ENCODE results near the gene NISCH.

Gene NISCH

GRCh38 chr3:52521881-52522650 lies 66.7 kb downstream of the NISCH start:
- no peaks in the 10 kb centered on the region for H3K79me2 ChIP-seq (ENCODE audit: insufficient read depth, low read length)
- H3F3A ChIP-seq (ENCODE audit: insufficient read depth): no peaks in the 10 kb centered on the region
- H2AFZ ChIP-seq (ENCODE audit: low read depth, low read length, severe bottlenecking): no peak overlapping the region
- no peak for TF ChIP-seq EZH2phosphoT487 (conservative IDR thresholded peaks at IDR 0.05; ENCODE audit: low read length)
- TF ChIP-seq, protein P1, sequence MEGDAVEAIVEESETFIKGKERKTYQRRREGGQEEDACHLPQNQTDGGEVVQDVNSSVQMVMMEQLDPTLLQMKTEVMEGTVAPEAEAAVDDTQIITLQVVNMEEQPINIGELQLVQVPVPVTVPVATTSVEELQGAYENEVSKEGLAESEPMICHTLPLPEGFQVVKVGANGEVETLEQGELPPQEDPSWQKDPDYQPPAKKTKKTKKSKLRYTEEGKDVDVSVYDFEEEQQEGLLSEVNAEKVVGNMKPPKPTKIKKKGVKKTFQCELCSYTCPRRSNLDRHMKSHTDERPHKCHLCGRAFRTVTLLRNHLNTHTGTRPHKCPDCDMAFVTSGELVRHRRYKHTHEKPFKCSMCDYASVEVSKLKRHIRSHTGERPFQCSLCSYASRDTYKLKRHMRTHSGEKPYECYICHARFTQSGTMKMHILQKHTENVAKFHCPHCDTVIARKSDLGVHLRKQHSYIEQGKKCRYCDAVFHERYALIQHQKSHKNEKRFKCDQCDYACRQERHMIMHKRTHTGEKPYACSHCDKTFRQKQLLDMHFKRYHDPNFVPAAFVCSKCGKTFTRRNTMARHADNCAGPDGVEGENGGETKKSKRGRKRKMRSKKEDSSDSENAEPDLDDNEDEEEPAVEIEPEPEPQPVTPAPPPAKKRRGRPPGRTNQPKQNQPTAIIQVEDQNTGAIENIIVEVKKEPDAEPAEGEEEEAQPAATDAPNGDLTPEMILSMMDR (IDR thresholded peaks at IDR 0.05; ENCODE audit: insufficient read depth, low read length, poor library complexity, severe bottlenecking): no peak
- no peaks in the 10 kb centered on the region; the same call in 1 of the 2 replicates for H3K36me3 ChIP-seq (ENCODE audit: low read length)
- H3K9me3 ChIP-seq (ENCODE audit: insufficient read depth, low read length): no peaks in the 10 kb centered on the region
- H3K9ac ChIP-seq (ENCODE audit: low read length): no peak overlapping the region
- no peak overlapping the region for H3K27ac ChIP-seq (ENCODE audit: low read depth, low read length)
- H3K4me3 ChIP-seq (ENCODE audit: insufficient read depth, low read length, poor library complexity, severe bottlenecking): no peak overlapping the region
- no peaks in the 10 kb centered on the region for H4K20me1 ChIP-seq (ENCODE audit: low read depth, low read length)
- H3K27me3 ChIP-seq (ENCODE audit: low read length): no peaks in the 10 kb centered on the region
- H3K4me2 ChIP-seq (ENCODE audit: low read depth, low read length, poor library complexity, severe bottlenecking): no peak overlapping the region
- no peaks in the 10 kb centered on the region for H3K9me2 ChIP-seq (replicated peaks; ENCODE audit: insufficient read depth, low read length)

GRCh38 chr3:52522651-52523251 lies 67.3 kb downstream of the NISCH start:
- no peak overlapping the region for H3K4me2 ChIP-seq (ENCODE audit: low read depth, low read length, poor library complexity, severe bottlenecking)
- TF ChIP-seq, protein P1 (IDR thresholded peaks at IDR 0.05; ENCODE audit: insufficient read depth, low read length, poor library complexity, severe bottlenecking): no peak
- no peak for TF ChIP-seq EZH2phosphoT487 (conservative IDR thresholded peaks at IDR 0.05; ENCODE audit: low read length)
- H3F3A ChIP-seq (ENCODE audit: insufficient read depth): no peaks in the 10 kb centered on the region
- no peak overlapping the region for H3K27ac ChIP-seq (ENCODE audit: low read depth, low read length)
- H3K4me3 ChIP-seq (ENCODE audit: insufficient read depth, low read length, poor library complexity, severe bottlenecking): no peak overlapping the region
- H3K36me3 ChIP-seq (ENCODE audit: low read length): peaks cover 3% of the 10 kb centered on the region; the same call in 1 of the 2 replicates
- no peaks in the 10 kb centered on the region for H3K27me3 ChIP-seq (ENCODE audit: low read length)
- H4K20me1 ChIP-seq (ENCODE audit: low read depth, low read length): no peaks in the 10 kb centered on the region
- H3K9me3 ChIP-seq (ENCODE audit: insufficient read depth, low read length): no peaks in the 10 kb centered on the region
- no peak overlapping the region for H3K9ac ChIP-seq (ENCODE audit: low read length)
- no peaks in the 10 kb centered on the region for H3K79me2 ChIP-seq (ENCODE audit: insufficient read depth, low read length)
- H2AFZ ChIP-seq (ENCODE audit: low read depth, low read length, severe bottlenecking): no peak overlapping the region
- no peaks in the 10 kb centered on the region for H3K9me2 ChIP-seq (replicated peaks; ENCODE audit: insufficient read depth, low read length)

DNA sequence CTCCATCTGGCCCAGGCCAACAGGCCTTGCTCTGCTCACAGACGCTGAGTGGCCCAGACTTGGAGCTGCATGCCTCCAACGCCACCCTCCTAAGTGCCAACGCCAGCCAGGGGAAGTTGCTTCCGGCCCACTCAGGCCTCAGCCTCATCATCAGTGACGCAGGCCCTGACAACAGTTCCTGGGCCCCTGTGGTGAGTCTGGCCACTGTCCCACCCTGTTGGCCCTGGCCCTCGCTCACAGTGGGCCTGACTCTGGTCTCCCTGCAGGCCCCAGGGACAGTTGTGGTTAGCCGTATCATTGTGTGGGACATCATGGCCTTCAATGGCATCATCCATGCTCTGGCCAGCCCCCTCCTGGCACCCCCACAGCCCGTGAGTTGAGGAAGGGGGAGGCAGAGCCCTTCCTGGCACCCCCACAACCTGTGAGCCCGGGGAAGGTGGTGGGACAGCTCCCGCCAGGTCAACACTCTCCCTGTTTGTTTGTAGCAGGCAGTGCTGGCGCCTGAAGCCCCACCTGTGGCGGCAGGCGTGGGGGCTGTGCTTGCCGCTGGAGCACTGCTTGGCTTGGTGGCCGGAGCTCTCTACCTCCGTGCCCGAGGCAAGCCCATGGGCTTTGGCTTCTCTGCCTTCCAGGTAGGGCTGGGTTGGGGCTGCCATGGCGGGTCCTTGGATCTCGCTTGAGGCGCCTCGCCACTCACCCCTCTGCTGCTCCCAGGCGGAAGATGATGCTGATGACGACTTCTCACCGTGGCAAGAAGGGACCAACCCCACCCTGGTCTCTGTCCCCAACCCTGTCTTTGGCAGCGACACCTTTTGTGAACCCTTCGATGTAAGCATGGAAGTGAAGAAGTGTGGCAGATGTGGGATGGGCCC lies 68.2 kb downstream of the NISCH start:
- no peaks in the 10 kb centered on the region for H3K9me2 ChIP-seq (replicated peaks; ENCODE audit: insufficient read depth, low read length)
- H2AFZ ChIP-seq (ENCODE audit: low read depth, low read length, severe bottlenecking): no peak overlapping the region
- H3K36me3 ChIP-seq (ENCODE audit: low read length): peaks cover 4% of the 10 kb centered on the region; the same call in 1 of the 2 replicates
- no peak overlapping the region for H3K4me2 ChIP-seq (ENCODE audit: low read depth, low read length, poor library complexity, severe bottlenecking)
- H3K27ac ChIP-seq (ENCODE audit: low read depth, low read length): no peak overlapping the region
- H3K9ac ChIP-seq (ENCODE audit: low read length): no peak overlapping the region
- TF ChIP-seq, protein P1 (IDR thresholded peaks at IDR 0.05; ENCODE audit: insufficient read depth, low read length, poor library complexity, severe bottlenecking): no peak
- no peak for TF ChIP-seq EZH2phosphoT487 (conservative IDR thresholded peaks at IDR 0.05; ENCODE audit: low read length)
- no peak overlapping the region for H3K4me3 ChIP-seq (ENCODE audit: insufficient read depth, low read length, poor library complexity, severe bottlenecking)
- no peaks in the 10 kb centered on the region for H3F3A ChIP-seq (ENCODE audit: insufficient read depth)
- H4K20me1 ChIP-seq (ENCODE audit: low read depth, low read length): no peaks in the 10 kb centered on the region
- no peaks in the 10 kb centered on the region for H3K79me2 ChIP-seq (ENCODE audit: insufficient read depth, low read length)
- H3K9me3 ChIP-seq (ENCODE audit: insufficient read depth, low read length): no peaks in the 10 kb centered on the region
- no peaks in the 10 kb centered on the region for H3K27me3 ChIP-seq (ENCODE audit: low read length)

Measured in SU-DHL-6 (cell line).